Gastroesophageal sphincter (tissue), 4 donors: ENCODE measurements around the gene DYNLT5. TPM values are rescaled to one million over a fixed set of nuclear protein-coding genes. Genes with fewer than 3 reads are reported as not detected.

ENCODE experiments used
- ATAC-seq: fragments of 150-250 bp; one replicate; pipeline ENCODE4 v1.9.1; 2016; ENCODE audit warnings: mild to moderate bottlenecking, moderate library complexity
- H3K27ac ChIP-seq, 4 donors: fragments of 200-600 bp; sonication (generic) in 3 of 4; 1 replicate in 3 of 4; 2 replicates in 1 of 4; pipeline ENCODE4 v1.5.1; 2016 to 2019
- H3K27me3 ChIP-seq: fragments of 200-600 bp; sonication (generic); one replicate; pipeline ENCODE4 v1.5.1; 2019
- H3K36me3 ChIP-seq, 2 donors: fragments of 200-600 bp; sonication (generic); one replicate each; pipeline ENCODE4 v1.5.1; 2019; ENCODE audit warnings: control low read depth in 1 of 2
- H3K4me1 ChIP-seq, 3 donors: fragments of 200-600 bp; sonication (generic); 1 replicate in 2 of 3; 2 replicates in 1 of 3; pipeline ENCODE4 v1.5.1; 2016 to 2019; ENCODE audit warnings: control low read depth in 2 of 3
- H3K4me3 ChIP-seq, 2 donors: fragments of 200-600 bp; sonication (generic); one replicate each; pipeline ENCODE4 v1.5.1; 2019; ENCODE audit warnings: mild to moderate bottlenecking in 1 of 2, moderate library complexity in 1 of 2
- H3K9me3 ChIP-seq, 3 donors: fragments of 200-600 bp; sonication (generic); one replicate each; pipeline ENCODE4 v1.5.1; 2017 to 2019; ENCODE audit warnings: control low read depth in 2 of 3
- CTCF ChIP-seq, 4 experiments: fragments of 200-600 bp in 2 of 4; fragments of 450-650 bp in 2 of 4; sonication (generic) in 1 of 4; IDR thresholded peaks; one replicate each; pipeline ENCODE4 v1.5.1; 2017 to 2019; ENCODE audit warnings: antibody characterized with exemption in 4 of 4, mild to moderate bottlenecking in 2 of 4, moderate library complexity in 2 of 4
- EP300 ChIP-seq: sonication (generic); formaldehyde crosslinking; IDR thresholded peaks from one replicate; pipeline ENCODE4 v1.6.1; 2017; ENCODE audit warnings: antibody characterized with exemption, mild to moderate bottlenecking
- POLR2A ChIP-seq, 2 donors: fragments of 450-650 bp; IDR thresholded peaks; one replicate each; pipeline ENCODE4 v1.6.1; 2017; ENCODE audit warnings: antibody characterized with exemption in 2 of 2, mild to moderate bottlenecking in 2 of 2, moderate library complexity in 1 of 2
- POLR2AphosphoS5 ChIP-seq: sonication (generic); formaldehyde crosslinking; IDR thresholded peaks from one replicate; pipeline ENCODE4 v1.6.1; 2017; ENCODE audit warnings: antibody characterized with exemption
- WGBS, 2 donors: methylation state at CpG; one replicate each; pipeline ENCODE4 v1.1.5; 2018; ENCODE audit warnings: low coverage in 1 of 2; 5-methylcytosine and 5-hydroxymethylcytosine counted together
- total RNA-seq, 4 donors: library from RNA; depleted of rRNA; stranded (reverse); fragments of >200 nt; gene quantifications; one replicate each; pipeline ENCODE4 v1.1.0, GENCODE V29; 2016

DYNLT5 gene
- total RNA-seq, 4 donors from 2014 or later, result 0.17 to 3.9 (median 3.0) TPM

DNA sequence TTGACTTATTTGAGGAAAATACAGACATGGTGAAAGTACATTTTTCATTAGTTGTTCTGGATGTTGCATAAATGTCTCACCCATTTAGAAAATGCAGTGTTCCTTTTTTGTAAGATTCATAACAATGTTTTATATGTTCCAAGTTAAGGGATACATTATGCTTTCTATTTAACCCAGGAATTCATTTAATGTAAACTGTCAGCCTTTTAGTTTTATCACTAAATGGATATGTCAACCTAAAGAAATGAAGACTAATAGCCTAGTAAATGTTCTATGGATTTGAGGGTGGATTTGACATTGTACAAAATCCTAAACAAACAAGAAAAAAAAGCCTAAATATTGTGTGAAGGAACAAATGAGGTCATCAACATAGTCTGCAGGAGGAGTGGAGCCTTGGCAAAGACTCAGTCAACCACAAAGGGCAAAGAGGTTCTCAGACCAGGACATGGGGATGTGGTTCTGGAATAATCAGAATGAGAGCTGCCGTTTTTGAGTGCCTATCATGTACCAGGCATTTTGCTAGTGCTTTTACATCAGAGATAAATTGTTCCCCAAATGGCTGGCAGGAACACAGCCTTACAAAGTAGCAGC, 57.6 kb downstream of the DYNLT5 start:
- ATAC-seq, result no peak
- Histone ChIP-seq H3K9me3 (no peaks in the 10 kb centered on the region), H3K27ac (no peak overlapping the region), H3K4me3 (no peak overlapping the region), H3K27me3 (no peaks in the 10 kb centered on the region), H3K4me1 (no peaks in the 10 kb centered on the region), H3K36me3 (no peaks in the 10 kb centered on the region)
- TF ChIP-seq POLR2A (IDR thresholded peaks at IDR 0.05) (no peak), EP300 (no peak), POLR2AphosphoS5 (no peak), CTCF (IDR thresholded peaks at IDR 0.05) (no peak)
- WGBS, 2 donors, result 19 to 100% methylated on average over 1 of the region's 1 CpG

DNA sequence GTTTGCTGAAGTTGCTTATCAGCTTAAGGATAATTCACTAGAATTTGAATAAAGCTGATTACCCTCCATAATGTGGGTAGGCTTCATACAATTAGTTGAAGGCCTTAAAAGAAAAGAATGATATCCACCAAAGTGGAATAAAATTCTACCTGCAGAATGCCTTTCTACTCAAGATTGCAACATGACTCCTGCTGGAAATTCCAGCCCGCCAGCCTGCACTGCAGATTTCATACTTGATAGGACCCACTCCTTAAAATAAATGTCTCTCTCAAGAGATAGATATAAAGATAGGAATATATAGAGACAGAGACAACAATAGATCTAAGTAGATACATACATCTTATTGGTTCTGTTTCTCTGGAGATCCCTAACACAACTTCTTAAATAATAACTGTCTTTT, 72.5 kb downstream of the DYNLT5 start:
- no peaks in the 10 kb centered on the region for H3K9me3 ChIP-seq
- no peaks in the 10 kb centered on the region for H3K27me3 ChIP-seq
- H3K4me1 ChIP-seq, result no peaks in the 10 kb centered on the region
- no peak overlapping the region for H3K4me3 ChIP-seq
- WGBS, 2 donors, result 90 to 100% methylated on average over 1 of the region's 1 CpG
- no peaks in the 10 kb centered on the region for H3K36me3 ChIP-seq
- no peak overlapping the region for H3K27ac ChIP-seq
- no peak for TF ChIP-seq EP300
- ATAC-seq, result no peak

Other genes with a start within 250 kb of the DYNLT5 start
- 10 to 100 TPM in 2 of 4 donors, 1 to 10 TPM in 2; 6.5 to 14.0 (median 10.7) TPM for gene SGIP1, start 218.3 kb upstream of the DYNLT5 start, total RNA-seq
- gene INSL5, start 48.8 kb downstream of the DYNLT5 start, total RNA-seq, result not detected
- 10 to 100 TPM in 1 of 4 donors, 1 to 10 TPM in 2, under 1 TPM in 1; 0.49 to 10.1 (median 4.7) TPM for gene DNAI4, start 172.4 kb downstream of the DYNLT5 start, total RNA-seq
- gene MIER1, start 172.5 kb downstream of the DYNLT5 start, total RNA-seq, result 10 to 100 TPM; 53.2 to 65.6 (median 57.6) TPM